Gastrocnemius medialis (tissue), 4 donors: ENCODE results near the gene ATP8B4.

ENCODE experiments used
- CTCF ChIP-seq, 5 experiments: fragments of 450-650 bp in 3 of 5; fragments of 200-600 bp in 2 of 5; sonication (generic) in 2 of 5; IDR thresholded peaks in 4 of 5; conservative IDR thresholded peaks in 1 of 5; 1 replicate in 4 of 5; 2 replicates in 1 of 5; pipeline ENCODE4 v1.5.1; 2016 to 2019; ENCODE audit warnings: antibody characterized with exemption in 5 of 5, mild to moderate bottlenecking in 3 of 5, moderate library complexity in 3 of 5
- POLR2A ChIP-seq, 2 donors: fragments of 450-650 bp; IDR thresholded peaks; one replicate each; pipeline ENCODE4 v1.6.1; 2017; ENCODE audit warnings: antibody characterized with exemption in 2 of 2, mild to moderate bottlenecking in 2 of 2, moderate library complexity in 2 of 2

DNA sequence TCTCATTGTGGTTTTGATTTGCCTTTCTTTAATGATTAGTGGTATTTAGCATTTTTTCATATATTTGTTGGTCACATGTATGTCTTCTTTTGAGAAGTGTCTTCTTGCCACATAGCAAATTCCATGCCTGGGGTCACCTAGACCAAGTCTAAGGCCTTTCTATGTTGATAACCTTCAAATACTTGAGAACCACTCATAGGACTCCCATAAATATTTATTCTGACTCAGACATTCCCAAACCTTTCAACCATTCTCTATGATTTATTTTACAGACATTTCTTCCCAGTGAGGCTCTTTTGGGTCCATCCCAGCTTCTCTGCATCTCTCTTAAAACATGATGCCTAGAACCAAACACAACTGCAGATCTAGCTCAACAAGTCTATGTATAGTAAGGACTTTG is 69.2 kb downstream of the ATP8B4 start:
- TF ChIP-seq CTCF (IDR thresholded peaks at IDR 0.05 in 4 of 5, conservative IDR thresholded peaks at IDR 0.05 in 1 of 5) (no peak), POLR2A (IDR thresholded peaks at IDR 0.05) (no peak)
